ENCODE measurements around the gene C9. TPM values are rescaled to one million over a fixed set of nuclear protein-coding genes. Genes with fewer than 3 reads are reported as not detected.

C9 gene
- total and polyA plus RNA-seq, 2 experiments from 2014 or later = not detected

GRCh38 chr5:39396843-39397242 lies 32.5 kb upstream of the C9 start:
- no peaks in the 10 kb centered on the region for H3K79me2 ChIP-seq (replicated peaks; ENCODE audit: insufficient read depth)
- TF ChIP-seq CTCF (conservative IDR thresholded peaks at IDR 0.05; ENCODE audit: low read depth in 2 of 2) (no peak), ZNF462 (CRISPR knock-in tag; IDR thresholded peaks at IDR 0.05) (no peak), JUNB (IDR thresholded peaks at IDR 0.05; ENCODE audit: unreplicated experiment) (no peak), ZNF331 (CRISPR knock-in tag; IDR thresholded peaks at IDR 0.05; ENCODE audit: low read depth) (no peak), EZH2 (IDR thresholded peaks at IDR 0.05; ENCODE audit: low read depth, unreplicated experiment) (no peak), CREB1 (CRISPR knock-in tag; IDR thresholded peaks at IDR 0.05; ENCODE audit: low read depth) (no peak), ETS1 (IDR thresholded peaks at IDR 0.05) (no peak), STAT1 (IDR thresholded peaks at IDR 0.05; ENCODE audit: unreplicated experiment) (no peak), REST (IDR thresholded peaks at IDR 0.05; ENCODE audit: unreplicated experiment) (no peak), ZNF114 (CRISPR knock-in tag; IDR thresholded peaks at IDR 0.05) (no peak), POLR2AphosphoS5 (IDR thresholded peaks at IDR 0.05; ENCODE audit: low read depth) (no peak), EZH2phosphoT487 (IDR thresholded peaks at IDR 0.05; ENCODE audit: unreplicated experiment) (no peak), NANOG (IDR thresholded peaks at IDR 0.05; ENCODE audit: borderline replicate concordance) (no peak)
- H3K27me3 ChIP-seq (ENCODE audit: insufficient read depth) = no peaks in the 10 kb centered on the region
- no peak overlapping the region for H3K27ac ChIP-seq (ENCODE audit: low read depth)
- H4K20me1 ChIP-seq (replicated peaks; ENCODE audit: insufficient read depth) = no peaks in the 10 kb centered on the region
- no peaks in the 10 kb centered on the region for H3K27me3 Mint-ChIP-seq (ENCODE audit: insufficient read depth, low read depth, poor library complexity)
- H3K36me3 Mint-ChIP-seq (ENCODE audit: low read depth) = no peaks in the 10 kb centered on the region
- no peaks in the 10 kb centered on the region; the same call in 1 of the 2 replicates for H3K9me2 ChIP-seq (ENCODE audit: insufficient read depth)
- no peak overlapping the region for H3K27ac Mint-ChIP-seq
- peaks cover 9% of the 10 kb centered on the region; the same call in 1 of the 2 replicates for H3K4me1 ChIP-seq (ENCODE audit: insufficient read depth)
- no peak overlapping the region for H3K4me3 ChIP-seq
- no peaks in the 10 kb centered on the region for H3F3A ChIP-seq (replicated peaks; ENCODE audit: low read depth)
- peaks cover 20% of the 10 kb centered on the region for H3K4me1 Mint-ChIP-seq
- no peak overlapping the region for H3K4me3 Mint-ChIP-seq
- no peak overlapping the region for H2AFZ ChIP-seq
- no peaks in the 10 kb centered on the region for H3K9me3 Mint-ChIP-seq
- DNase-seq (ENCODE audit: low spot score) (no peak), ATAC-seq (no peak)
- no peaks in the 10 kb centered on the region for H3K36me3 ChIP-seq (ENCODE audit: insufficient read depth)
- H3K4me2 ChIP-seq = no peak overlapping the region

Data from GM23338 (cell line).